GM21367 (cell line): ENCODE measurements around the gene GON4L.
"Not testable (repeated sequence)": the region's sequence is repeated elsewhere in the genome, so short reads cannot be mapped to it uniquely, and the experiment has no call there.

Experiments
- ATAC-seq: cut with Tn5 transposase; IDR thresholded peaks from one replicate; pipeline ENCODE4 v1.9.1; 2021; ENCODE audit not compliant: unreplicated experiment

The GON4L gene

DNA sequence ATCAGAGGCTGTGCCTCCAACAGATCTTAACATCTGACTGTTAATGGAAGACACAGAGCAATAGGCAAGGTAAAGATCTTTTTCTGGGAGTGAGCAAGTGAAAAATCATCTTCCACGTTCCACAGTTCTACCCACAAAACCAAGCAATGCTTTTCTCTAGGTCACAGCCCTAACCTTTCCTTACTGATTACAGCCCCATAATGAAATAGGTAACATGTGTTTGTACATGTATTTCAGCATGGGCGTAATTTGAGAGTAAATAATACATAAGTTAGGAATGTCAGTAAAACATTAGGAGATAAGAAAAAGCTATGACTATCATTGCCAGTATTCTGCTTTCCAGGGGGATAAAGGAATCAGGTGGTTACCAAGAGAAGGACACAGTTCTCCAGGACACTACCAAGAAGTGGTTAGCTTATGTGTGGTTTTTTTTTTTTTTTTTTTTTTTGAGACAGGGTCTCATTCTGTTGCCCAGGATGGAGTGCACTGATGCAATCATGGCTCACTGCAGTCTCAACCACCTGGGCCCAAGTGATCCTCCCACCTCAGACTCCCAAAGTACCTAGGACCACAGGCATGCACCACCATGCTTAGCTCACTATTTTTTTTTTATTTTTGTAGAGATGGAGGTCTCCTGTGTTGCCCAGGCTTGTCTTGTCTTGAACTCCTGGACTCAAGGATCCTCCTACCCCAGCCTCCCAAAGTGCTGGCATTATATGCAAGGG is 96.1 kb downstream of the GON4L start:
- ATAC-seq = no peak

DNA sequence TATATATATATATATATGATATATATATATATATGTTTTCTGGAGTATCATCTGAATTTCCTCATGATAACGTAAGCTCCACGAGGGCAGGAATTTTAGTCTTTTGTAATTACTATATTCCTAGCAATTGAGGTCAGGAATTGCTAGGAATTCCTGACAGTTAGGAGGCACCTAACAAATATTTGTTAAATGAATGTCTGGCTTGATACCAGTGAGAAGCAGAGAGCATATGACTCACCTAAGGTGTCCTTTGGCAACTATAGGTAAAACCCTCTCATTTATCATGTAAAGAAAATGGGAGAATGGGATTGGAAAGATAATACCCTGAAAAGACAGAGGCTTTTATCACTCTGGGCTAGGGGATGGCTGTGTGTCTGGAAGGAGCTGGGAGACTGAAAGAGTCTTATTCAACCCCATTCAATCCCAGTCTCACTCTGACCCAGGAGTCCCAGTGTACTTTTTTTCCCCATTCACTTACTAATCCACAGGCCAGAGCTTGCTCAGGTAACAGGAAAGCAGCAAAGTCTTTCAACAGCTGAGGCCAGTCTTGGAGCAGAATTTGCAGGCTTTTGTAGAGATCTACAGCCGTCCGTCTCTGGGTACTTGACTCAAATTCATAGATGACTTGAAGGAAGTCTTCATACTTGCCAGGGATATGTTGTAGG is 96.9 kb downstream of the GON4L start:
- no peak for ATAC-seq

DNA sequence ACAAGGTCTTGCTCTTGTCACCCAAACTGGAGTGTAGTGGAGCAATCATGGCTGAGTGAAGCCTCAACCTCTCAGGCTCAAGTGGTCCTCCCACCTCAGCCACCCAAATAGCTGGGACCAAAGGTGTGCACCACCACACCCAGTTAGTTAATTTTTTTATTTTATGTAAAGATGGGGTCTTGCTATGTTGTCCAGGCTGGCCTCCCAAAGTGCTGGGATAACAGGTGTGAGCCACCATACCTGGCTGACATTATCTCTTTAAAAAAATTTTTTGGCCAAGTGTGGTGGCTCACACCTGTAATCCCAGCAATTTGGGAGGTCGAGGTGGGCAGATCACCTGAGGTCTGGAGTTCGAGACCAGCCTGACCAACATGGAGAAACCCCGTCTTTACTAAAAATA is 98.0 kb downstream of the GON4L start:
- ATAC-seq = not testable (repeated sequence)

GRCh38 chr1:155748141-155748540 is 108.9 kb downstream of the GON4L start:
- ATAC-seq = not testable (repeated sequence)

GRCh38 chr1:155747586-155747985 is 109.4 kb downstream of the GON4L start:
- ATAC-seq = not testable (repeated sequence)

DNA sequence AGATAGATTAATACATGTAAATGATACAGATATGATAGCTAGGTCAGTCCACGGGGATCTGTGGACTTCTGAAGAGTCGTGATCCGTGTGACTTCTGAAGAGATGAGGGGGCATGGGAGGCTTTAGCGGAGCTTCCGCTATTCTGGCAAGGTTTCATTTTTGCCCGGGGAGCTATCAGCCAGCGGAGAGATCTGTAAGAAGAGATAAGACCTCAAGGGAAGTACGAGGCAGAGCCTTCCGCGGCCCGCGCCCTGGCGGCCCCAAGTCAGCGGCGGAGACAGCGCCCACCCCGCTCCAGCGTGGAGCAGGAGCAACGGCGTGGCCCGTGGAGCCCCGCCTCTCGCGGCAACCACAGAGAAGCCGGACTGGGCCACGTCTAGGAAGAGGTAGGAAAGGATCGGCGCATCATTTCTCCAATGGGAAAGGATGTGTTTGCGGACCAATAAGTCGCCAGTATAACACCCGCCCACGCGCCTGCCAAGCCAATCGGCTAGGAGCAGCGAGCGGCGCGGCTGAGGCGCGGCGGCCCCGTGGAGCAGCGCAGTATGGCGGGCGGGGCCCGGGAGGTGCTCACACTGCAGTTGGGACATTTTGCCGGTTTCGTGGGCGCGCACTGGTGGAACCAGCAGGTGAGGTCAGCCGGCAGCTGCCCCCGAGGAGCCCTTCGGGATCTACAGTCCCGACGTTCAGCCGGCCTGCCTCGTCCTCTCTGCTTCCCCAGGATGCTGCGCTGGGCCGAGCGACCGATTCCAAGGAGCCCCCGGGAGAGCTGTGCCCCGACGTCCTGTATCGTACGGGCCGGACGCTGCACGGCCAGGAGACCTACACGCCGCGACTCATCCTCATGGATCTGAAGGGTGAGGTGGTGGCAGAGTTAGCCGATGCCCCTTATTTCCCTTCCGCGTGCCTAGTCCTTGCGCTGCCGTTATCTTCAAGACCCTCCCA is 111.5 kb downstream of the GON4L start:
- peak; percentile 83 for ATAC-seq

- no peak for ATAC-seq
Observed at GRCh38 chr1:155744711-155745283, 112.2 kb downstream of the GON4L start.

- ATAC-seq = no peak
Observed at GRCh38 chr1:155741908-155742307, 115.1 kb downstream of the GON4L start.

- no peak for ATAC-seq
Observed at GRCh38 chr1:155740995-155741394, 116.0 kb downstream of the GON4L start.

DNA sequence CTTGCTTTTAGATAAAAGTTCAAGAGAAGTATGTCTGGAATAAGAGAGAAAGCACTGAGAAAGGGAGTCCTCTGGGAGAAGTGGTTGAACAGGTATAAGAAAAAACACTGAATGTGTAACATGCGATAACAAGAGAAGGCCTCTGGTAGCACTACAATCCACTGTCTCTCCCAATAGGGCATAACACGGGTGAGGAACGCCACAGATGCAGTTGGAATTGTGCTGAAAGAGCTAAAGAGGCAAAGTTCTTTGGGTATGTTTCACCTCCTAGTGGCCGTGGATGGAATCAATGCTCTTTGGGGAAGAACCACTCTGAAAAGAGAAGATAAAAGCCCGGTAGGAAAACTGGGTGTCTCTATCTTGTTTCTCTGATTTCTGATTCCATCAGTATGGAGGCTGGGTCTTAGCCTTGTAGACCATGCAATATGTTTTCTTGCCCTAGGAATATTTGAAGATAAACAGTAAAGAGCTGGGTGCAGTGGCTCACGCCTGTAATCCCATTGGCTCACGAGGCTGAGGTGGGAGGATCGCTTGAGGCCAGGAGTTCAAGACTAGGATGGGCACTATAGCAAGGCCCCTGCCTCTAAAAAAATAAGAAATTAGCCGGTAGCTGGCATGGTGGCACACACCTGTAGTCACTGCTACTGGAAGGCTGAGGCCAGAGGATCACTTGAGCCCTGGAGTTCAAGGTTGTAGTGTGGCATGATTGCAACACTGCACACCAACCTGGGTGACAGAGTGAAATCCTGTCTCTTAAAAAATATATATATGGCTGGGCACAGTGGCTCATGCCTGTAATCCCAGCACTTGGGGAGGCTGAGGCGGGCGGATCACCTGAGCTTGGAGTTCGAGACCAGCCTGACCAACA is 127.7 kb downstream of the GON4L start:
- no peak for ATAC-seq

DNA sequence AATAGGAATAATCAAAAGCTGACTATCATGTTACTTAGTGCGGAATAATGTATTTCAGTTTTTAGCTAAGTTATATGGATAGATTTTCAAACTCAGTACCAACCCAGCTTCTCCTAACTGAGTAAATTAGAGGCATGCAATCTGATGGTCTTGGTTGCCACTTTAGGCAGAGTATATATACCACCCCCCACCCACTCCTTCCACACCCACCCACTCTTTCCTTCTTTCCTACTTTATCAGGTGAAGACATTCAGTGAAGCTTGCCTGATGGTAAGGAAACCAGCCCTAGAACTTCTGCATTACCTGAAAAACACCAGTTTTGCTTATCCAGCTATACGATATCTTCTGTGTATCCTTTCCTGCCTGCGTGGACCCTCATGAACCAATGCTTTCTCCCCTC is 131.9 kb downstream of the GON4L start:
- no peak for ATAC-seq

DNA sequence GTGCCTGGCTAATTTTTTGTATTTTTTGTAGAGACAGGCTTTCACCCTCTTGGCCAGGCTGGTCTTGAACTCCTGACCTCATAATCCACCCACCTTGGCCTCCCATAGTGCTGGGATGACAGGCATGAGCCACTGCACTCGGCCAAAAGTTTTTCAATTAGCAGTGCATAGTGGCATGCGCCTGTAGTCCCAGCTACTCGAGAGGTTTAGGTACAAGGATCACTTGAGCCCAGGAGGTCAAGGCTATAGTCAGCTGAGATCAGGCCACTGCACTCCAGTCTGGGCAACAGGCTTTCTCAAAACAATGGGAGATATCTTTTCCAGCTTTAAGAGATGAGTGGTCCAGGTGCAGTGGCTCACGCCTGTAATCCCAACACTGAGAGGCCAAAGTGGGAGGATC is 137.3 kb downstream of the GON4L start:
- ATAC-seq = no peak

- not testable (repeated sequence) for ATAC-seq
Observed at GRCh38 chr1:155718524-155719115, 138.4 kb downstream of the GON4L start.

- ATAC-seq = no peak
Observed at GRCh38 chr1:155717041-155717440, 140.0 kb downstream of the GON4L start.

DNA sequence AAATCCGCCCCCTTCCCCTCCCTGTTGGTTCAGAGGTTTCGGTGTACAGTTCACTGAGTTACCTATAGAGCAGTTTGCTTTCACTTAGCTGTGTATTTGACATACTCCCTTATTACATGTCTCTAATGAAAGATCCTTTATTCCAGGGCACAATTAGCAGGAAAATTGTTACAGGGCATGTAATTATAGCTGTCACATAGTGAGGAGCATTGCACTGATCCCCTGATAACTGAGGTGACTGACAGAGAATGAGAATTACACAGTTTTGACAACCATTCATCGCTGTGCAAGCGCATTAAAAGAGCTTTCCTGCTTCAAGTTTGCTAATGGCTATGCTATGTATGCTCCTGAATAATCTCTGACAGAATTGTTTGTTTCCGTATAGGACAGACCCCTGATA is 141.2 kb downstream of the GON4L start:
- ATAC-seq = no peak

GRCh38 chr1:155715056-155715455 is 142.0 kb downstream of the GON4L start:
- not testable (repeated sequence) for ATAC-seq

DNA sequence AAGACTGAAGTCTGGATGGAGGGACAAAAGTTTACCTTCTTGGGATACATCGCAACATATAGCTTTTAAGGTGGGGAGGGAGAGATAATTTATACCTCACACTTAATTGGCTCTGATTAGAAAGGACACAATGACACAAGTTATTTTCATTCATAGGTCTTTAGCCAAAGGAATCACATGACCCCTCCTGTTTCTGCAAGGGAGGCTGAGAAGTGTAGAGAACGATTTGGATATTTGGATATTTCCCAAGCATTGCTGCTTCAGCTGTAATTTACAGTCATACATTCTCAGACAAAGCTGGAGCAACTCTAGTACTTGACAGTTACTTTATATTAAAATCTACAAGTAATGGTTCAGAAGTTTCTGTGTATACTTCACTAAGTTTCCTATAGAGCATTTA is 143.9 kb downstream of the GON4L start:
- no peak for ATAC-seq

DNA sequence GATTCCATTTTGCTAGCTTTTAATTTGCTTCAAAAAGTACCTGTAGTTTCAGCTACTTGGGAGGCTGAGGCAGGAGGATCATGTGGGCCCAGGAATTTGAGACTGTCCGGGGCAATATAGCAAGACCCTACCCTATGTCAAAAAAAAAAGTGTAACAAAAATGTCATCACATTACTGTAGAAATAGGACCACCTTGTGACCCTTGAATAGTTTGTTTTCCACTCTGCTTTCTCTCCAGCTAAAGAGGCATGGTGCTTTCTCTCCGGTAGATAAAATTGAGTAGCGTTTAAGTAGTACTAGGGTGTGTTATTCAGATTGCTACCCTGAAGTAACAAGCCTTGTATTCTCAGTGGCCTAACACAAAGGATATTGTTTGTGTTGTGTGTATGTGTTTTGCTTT is 144.4 kb downstream of the GON4L start:
- ATAC-seq = not testable (repeated sequence)

DNA sequence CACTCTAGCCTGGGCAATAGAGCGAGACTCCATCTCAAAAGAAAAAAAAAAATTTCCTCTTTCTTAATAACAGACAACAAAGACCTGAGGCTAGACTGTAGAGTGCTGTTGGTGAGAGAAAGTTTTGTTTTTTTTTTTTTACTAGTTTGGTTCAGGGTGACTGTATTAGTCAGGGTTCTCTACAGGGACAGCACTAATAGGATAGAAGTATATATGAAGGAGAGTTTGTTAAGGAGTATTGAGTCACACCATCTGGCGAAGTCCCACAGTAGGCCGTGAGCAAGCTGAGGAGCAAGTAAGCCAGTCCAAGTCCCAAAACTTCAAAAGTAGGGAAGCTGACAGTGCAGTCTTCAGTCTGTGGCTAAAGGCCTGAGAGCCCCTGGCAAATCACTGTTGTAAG is 145.6 kb downstream of the GON4L start:
- ATAC-seq = not testable (repeated sequence)

DNA sequence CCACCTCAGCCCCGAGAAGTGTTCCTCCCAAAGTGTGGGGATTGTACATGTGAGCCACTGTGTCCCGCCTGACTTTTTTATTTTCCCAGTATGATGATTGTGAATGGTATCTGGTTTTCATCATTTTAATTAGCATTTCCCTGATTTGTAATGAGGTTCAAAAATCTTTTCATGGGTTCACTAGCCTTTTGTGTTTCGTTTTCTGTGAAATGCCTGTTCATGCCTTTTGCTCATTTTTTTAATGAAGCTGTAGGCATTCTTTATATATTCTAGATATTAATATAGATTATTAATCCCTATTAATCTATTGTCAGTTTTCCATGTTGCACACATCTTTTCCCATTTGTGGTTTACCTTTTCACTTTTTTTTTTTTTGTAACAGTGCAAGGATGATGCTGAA is 147.6 kb downstream of the GON4L start:
- no peak for ATAC-seq
